ENCODE results near the gene TAF4B.
"Not testable (repeated sequence)": the region's sequence is repeated elsewhere in the genome, so short reads cannot be mapped to it uniquely, and the experiment has no call there.

DNA sequence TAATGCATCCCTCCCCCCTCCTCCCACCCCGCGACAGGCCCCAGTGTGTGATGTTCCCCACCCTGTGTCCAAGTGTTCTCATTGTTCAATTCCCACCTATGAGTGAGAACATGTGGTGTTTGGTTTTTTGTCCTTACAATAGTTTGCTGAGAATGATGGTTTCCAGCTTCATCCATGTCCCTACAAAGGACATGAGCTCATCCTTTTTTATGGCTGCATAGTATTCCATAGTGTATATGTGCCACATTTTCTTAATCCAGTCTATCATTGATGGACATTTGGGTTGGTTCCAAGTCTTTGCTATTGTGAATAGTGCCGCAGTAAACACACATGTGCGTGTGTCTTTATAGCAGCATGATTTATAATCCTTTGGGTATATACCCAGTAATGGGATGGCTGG lies 33.2 kb downstream of the TAF4B start:
- not testable (repeated sequence) for TF ChIP-seq CTCF (conservative IDR thresholded peaks at IDR 0.05 in 1 of 2, IDR thresholded peaks at IDR 0.05 in 1 of 2; ENCODE audit: extremely low read depth in 1 of 2, insufficient read depth in 1 of 2, low read depth in 1 of 2, low read length in 2 of 2); EZH2 (IDR thresholded peaks at IDR 0.05; ENCODE audit: borderline replicate concordance, low read length)

All from mammary epithelial cell (primary cell).